ENCODE data around the gene ADAMTSL1. TPM values are rescaled to one million over a fixed set of nuclear protein-coding genes. Genes with fewer than 3 reads are reported as not detected.

ADAMTSL1 gene
- total and polyA plus RNA-seq, 4 donors: 0.31 to 3.4 (median 1.9) TPM

GRCh38 chr9:18489861-18490260, 15.9 kb downstream of the ADAMTSL1 start:
- TF ChIP-seq GABPA (IDR thresholded peaks at IDR 0.05 in 1 of 2, conservative IDR thresholded peaks at IDR 0.05 in 1 of 2) (no peak), EGR1 (IDR thresholded peaks at IDR 0.05; ENCODE audit: low read depth in 2 of 2) (no peak), MAX (IDR thresholded peaks at IDR 0.05) (no peak), NR2F2 (IDR thresholded peaks at IDR 0.05) (no peak), HNF4A (conservative IDR thresholded peaks at IDR 0.05) (no peak), RAD21 (IDR thresholded peaks at IDR 0.05) (no peak), TAF1 (conservative IDR thresholded peaks at IDR 0.05) (no peak), FOXA1 (IDR thresholded peaks at IDR 0.05) (no peak), ZBTB33 (IDR thresholded peaks at IDR 0.05) (no peak), REST (IDR thresholded peaks at IDR 0.05) (no peak), ATF3 (IDR thresholded peaks at IDR 0.05) (no peak), JUND (IDR thresholded peaks at IDR 0.05) (no peak), YY1 (IDR thresholded peaks at IDR 0.05) (no peak), FOXA2 (IDR thresholded peaks at IDR 0.05) (no peak), CTCF (IDR thresholded peaks at IDR 0.05; ENCODE audit: low read depth, low read length, missing input control) (no peak), HNF4G (IDR thresholded peaks at IDR 0.05) (no peak), RXRA (IDR thresholded peaks at IDR 0.05) (no peak), SP1 (IDR thresholded peaks at IDR 0.05) (no peak)
- H3K4me3 ChIP-seq (ENCODE audit: low read depth in 1 of 3, low read length in 3 of 3): no peak overlapping the region
- DNase-seq (ENCODE audit: low spot score): no peak
- no peaks in the 10 kb centered on the region for H3K4me1 ChIP-seq (ENCODE audit: control insufficient read depth in 4 of 4, insufficient read depth in 4 of 4, low read length in 3 of 4)
- 89% methylated on average over 2 of the region's 2 CpGs for whole genome bisulfite sequencing
- H3K9me3 ChIP-seq (ENCODE audit: control insufficient read depth in 4 of 4, low read length in 3 of 4): no peaks in the 10 kb centered on the region
- H3K9ac ChIP-seq (ENCODE audit: low read depth in 1 of 2, low read length in 2 of 2): no peak overlapping the region
- no peaks in the 10 kb centered on the region for H3K36me3 ChIP-seq (ENCODE audit: control insufficient read depth in 4 of 4, insufficient read depth in 3 of 4, low read depth in 1 of 4, low read length in 3 of 4)
- H3K27me3 ChIP-seq (ENCODE audit: control insufficient read depth in 4 of 4, insufficient read depth in 4 of 4, low read length in 3 of 4): no peaks in the 10 kb centered on the region
- H3K27ac ChIP-seq (ENCODE audit: low read depth in 1 of 2, low read length in 2 of 2): no peak overlapping the region
